Measurements from ENCODE around the gene EIF3L.

DNA sequence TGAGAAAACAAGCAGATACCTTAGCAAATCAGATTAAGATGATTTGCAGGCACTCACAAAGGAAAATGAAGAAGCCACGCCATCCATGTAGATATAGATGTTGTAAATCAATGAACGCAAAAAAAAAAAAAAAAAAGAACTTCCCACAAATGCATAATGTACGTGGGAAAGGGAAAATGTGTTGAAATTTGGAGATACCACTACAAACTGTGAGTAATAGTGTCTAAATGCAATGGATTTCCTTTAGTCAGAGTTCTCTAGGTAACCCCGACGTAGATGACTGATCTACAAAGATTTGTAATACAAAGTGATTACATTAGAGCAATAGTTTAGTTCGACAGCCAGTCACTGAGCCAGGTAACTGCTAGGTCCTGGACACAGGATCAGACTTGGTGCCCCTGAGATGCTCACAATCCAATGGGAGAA is 4.3 kb upstream of the EIF3L start:
- TF ChIP-seq GLIS3 (CRISPR knock-in tag; IDR thresholded peaks at IDR 0.05) (no peak), ZNF70 (CRISPR knock-in tag; IDR thresholded peaks at IDR 0.05) (no peak)
